ENCODE measurements around the gene ACAP2.

Gene ACAP2

GRCh38 chr3:195224980-195225580, 217.7 kb downstream of the ACAP2 start:
- Histone ChIP-seq H3K27me3 (ENCODE audit: control insufficient read depth in 1 of 2, insufficient read depth in 2 of 2, low read length in 2 of 2) (no peaks in the 10 kb centered on the region), H3K9ac (ENCODE audit: low read depth in 1 of 2, low read length in 2 of 2) (peak overlapping the region in 1 of 2 donors; percentile 12), H3K36me3 (ENCODE audit: control insufficient read depth in 1 of 2, insufficient read depth in 2 of 2, low read length in 2 of 2) (no peaks in the 10 kb centered on the region), H3K27ac (ENCODE audit: low read depth, low read length) (no peak overlapping the region), H3K9me3 (ENCODE audit: control insufficient read depth in 1 of 2, low read length in 2 of 2) (no peaks in the 10 kb centered on the region), H3K4me1 (ENCODE audit: control insufficient read depth in 1 of 2, insufficient read depth in 2 of 2, low read length in 2 of 2) (no peaks in the 10 kb centered on the region), H3K4me3 (ENCODE audit: low read depth in 1 of 2, low read length in 2 of 2) (no peak overlapping the region)

Measured in duodenal mucosa (tissue), 2 donors.